Measurements from ENCODE around the gene TGIF2LY.
"Not testable (repeated sequence)": the region's sequence is repeated elsewhere in the genome, so short reads cannot be mapped to it uniquely, and the experiment has no call there.

The TGIF2LY gene

GRCh38 chrY:3578767-3579166 is at the start of gene TGIF2LY:
TGIF2LY (plus strand) TSS chrY:3579067; CDS start chrY:3579245, 178 bp downstream.
- not testable (repeated sequence) for H2AFZ ChIP-seq (ENCODE audit: low read length); H3K27ac ChIP-seq (ENCODE audit: low read length); H3K9me2 ChIP-seq (replicated peaks; ENCODE audit: insufficient read depth, low read length); H3K9me3 ChIP-seq (replicated peaks; ENCODE audit: insufficient read depth, low read length); H4K20me1 ChIP-seq (ENCODE audit: insufficient read depth, low read length); H3K4me1 ChIP-seq (ENCODE audit: low read length); H3K4me3 ChIP-seq (ENCODE audit: low read length); H3K9ac ChIP-seq (ENCODE audit: low read length); H3F3A ChIP-seq (ENCODE audit: insufficient read depth, low read length); H3K27me3 ChIP-seq (replicated peaks; ENCODE audit: insufficient read depth, low read length); H3K4me2 ChIP-seq (ENCODE audit: low read depth, low read length); H3K36me3 ChIP-seq (replicated peaks; ENCODE audit: insufficient read depth, low read length); DNase-seq; H3K79me2 ChIP-seq (ENCODE audit: low read length)
